ENCODE measurements around the gene KDM2B.
A peak's percentile ranks its signal among the peaks of the same experiment; 100 is the strongest.

The KDM2B gene

DNA sequence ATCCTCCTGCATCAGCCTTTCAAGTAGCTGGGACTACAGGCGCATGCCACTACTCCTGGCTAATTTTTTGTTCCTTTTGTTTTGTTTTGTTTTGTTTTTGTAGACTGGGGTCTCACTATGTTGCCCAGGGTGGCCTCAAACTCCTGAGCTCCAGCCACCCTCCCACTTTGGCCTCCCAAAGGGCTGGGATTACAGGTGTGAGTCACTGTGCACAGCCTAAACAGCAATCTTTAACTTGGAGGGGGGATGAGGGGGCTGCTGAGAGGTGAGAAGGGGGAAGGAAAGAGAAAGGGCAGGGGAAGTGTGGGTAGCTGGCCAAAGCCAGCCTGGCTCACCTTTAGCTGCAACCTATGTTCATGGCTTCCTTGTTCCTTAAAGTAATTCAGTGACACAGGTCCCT is 77.4 kb downstream of the KDM2B start:
- H3K9me2 ChIP-seq (ENCODE audit: low read depth, low read length) = no peaks in the 10 kb centered on the region
- H3K27ac ChIP-seq (ENCODE audit: low read depth, low read length, poor library complexity, severe bottlenecking) = no peak overlapping the region
- no peaks in the 10 kb centered on the region for H3K27me3 ChIP-seq (ENCODE audit: insufficient read depth, low read length)
- no peak overlapping the region for H3K4me3 ChIP-seq (ENCODE audit: low read depth, low read length, poor library complexity, severe bottlenecking)
- TF ChIP-seq, protein P1, sequence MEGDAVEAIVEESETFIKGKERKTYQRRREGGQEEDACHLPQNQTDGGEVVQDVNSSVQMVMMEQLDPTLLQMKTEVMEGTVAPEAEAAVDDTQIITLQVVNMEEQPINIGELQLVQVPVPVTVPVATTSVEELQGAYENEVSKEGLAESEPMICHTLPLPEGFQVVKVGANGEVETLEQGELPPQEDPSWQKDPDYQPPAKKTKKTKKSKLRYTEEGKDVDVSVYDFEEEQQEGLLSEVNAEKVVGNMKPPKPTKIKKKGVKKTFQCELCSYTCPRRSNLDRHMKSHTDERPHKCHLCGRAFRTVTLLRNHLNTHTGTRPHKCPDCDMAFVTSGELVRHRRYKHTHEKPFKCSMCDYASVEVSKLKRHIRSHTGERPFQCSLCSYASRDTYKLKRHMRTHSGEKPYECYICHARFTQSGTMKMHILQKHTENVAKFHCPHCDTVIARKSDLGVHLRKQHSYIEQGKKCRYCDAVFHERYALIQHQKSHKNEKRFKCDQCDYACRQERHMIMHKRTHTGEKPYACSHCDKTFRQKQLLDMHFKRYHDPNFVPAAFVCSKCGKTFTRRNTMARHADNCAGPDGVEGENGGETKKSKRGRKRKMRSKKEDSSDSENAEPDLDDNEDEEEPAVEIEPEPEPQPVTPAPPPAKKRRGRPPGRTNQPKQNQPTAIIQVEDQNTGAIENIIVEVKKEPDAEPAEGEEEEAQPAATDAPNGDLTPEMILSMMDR (IDR thresholded peaks at IDR 0.05; ENCODE audit: low read length) = no peak
- no peak for TF ChIP-seq EZH2 (IDR thresholded peaks at IDR 0.05; ENCODE audit: borderline replicate concordance, low read length)
- H3K4me1 ChIP-seq (ENCODE audit: insufficient read depth, low read length, severe bottlenecking) = peaks cover 13% of the 10 kb centered on the region
- no peaks in the 10 kb centered on the region for H3K9me3 ChIP-seq (ENCODE audit: low read length)
- no peak overlapping the region for H2AFZ ChIP-seq (ENCODE audit: low read length)
- peaks cover 2% of the 10 kb centered on the region; the same call in 1 of the 2 replicates for H3K36me3 ChIP-seq (ENCODE audit: insufficient read depth, low read length)
- H3K79me2 ChIP-seq (ENCODE audit: insufficient read depth, low read length) = no peaks in the 10 kb centered on the region
- H3K4me2 ChIP-seq (ENCODE audit: low read length) = no peak overlapping the region
- H4K20me1 ChIP-seq (ENCODE audit: insufficient read depth, low read length) = no peaks in the 10 kb centered on the region
- H3F3A ChIP-seq (ENCODE audit: insufficient read depth, low read length) = no peaks in the 10 kb centered on the region
- H3K9ac ChIP-seq (ENCODE audit: low read length) = no peak overlapping the region

- Histone ChIP-seq H4K20me1 (ENCODE audit: insufficient read depth, low read length) (no peaks in the 10 kb centered on the region), H3K4me3 (ENCODE audit: low read depth, low read length, poor library complexity, severe bottlenecking) (no peak overlapping the region), H2AFZ (ENCODE audit: low read length) (no peak overlapping the region), H3K79me2 (ENCODE audit: insufficient read depth, low read length) (no peaks in the 10 kb centered on the region), H3K27me3 (ENCODE audit: insufficient read depth, low read length) (no peaks in the 10 kb centered on the region), H3K36me3 (ENCODE audit: insufficient read depth, low read length) (no peaks in the 10 kb centered on the region), H3K9ac (ENCODE audit: low read length) (no peak overlapping the region), H3K27ac (ENCODE audit: low read depth, low read length, poor library complexity, severe bottlenecking) (no peak overlapping the region), H3F3A (ENCODE audit: insufficient read depth, low read length) (no peaks in the 10 kb centered on the region), H3K4me2 (ENCODE audit: low read length) (no peak overlapping the region), H3K9me3 (ENCODE audit: low read length) (no peaks in the 10 kb centered on the region), H3K9me2 (ENCODE audit: low read depth, low read length) (no peaks in the 10 kb centered on the region), H3K4me1 (ENCODE audit: insufficient read depth, low read length, severe bottlenecking) (peaks cover 10% of the 10 kb centered on the region)
- TF ChIP-seq, protein P1 (IDR thresholded peaks at IDR 0.05; ENCODE audit: low read length) = no peak
- TF ChIP-seq EZH2 (IDR thresholded peaks at IDR 0.05; ENCODE audit: borderline replicate concordance, low read length) = no peak
These were observed 78.9 kb downstream of the KDM2B start for GRCh38 chr12:121501946-121502345.

DNA sequence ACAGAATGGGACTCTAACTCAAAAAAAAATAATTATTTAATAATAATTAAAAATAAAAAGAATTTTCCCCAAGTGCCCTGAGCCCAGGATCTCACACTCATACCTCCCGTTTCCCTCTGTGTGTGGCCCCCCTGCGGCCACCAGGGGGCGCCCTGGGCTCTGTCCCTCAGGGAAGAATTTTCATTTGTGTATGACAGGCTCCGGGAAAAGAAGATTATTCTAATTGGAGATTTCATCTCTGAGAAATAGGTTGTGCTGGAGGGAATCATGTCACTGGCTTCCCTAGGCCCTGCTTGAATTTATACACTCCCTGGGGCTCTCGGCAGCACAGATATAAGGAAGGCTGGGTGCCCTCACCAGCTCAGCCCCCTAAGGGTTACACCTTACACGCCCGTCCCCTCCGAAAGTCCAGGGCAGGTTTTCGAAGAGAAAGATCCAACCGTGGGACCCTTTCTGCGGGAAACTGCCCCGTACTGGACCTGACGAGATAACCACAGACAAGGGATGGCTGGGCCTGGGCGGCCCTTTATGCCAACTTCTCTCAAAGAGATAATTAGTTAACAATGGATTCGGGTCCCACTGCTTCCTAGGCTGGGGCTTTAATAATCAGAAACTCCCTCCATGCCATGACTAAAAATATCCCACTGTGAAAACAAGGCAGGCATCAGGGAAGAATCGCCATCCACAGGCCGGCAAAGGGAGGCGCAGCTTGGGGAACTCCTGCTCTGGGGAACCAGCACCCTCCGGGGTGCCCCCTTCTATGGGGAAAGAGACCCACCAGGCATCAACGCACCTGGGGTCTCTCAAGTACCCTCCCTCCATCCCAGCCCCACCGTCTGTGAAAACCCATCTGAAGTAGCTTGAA is 80.7 kb downstream of the KDM2B start:
- Histone ChIP-seq H3K4me2 (ENCODE audit: low read length) (peak overlapping the region; percentile 60), H3K4me1 (ENCODE audit: insufficient read depth, low read length, severe bottlenecking) (peaks cover 12% of the 10 kb centered on the region), H3K9me2 (ENCODE audit: low read depth, low read length) (no peaks in the 10 kb centered on the region), H3F3A (ENCODE audit: insufficient read depth, low read length) (no peaks in the 10 kb centered on the region), H3K9me3 (ENCODE audit: low read length) (no peaks in the 10 kb centered on the region), H3K27ac (ENCODE audit: low read depth, low read length, poor library complexity, severe bottlenecking) (no peak overlapping the region), H3K36me3 (ENCODE audit: insufficient read depth, low read length) (no peaks in the 10 kb centered on the region), H3K4me3 (ENCODE audit: low read depth, low read length, poor library complexity, severe bottlenecking) (peak overlapping the region; percentile 39), H4K20me1 (ENCODE audit: insufficient read depth, low read length) (no peaks in the 10 kb centered on the region), H3K9ac (ENCODE audit: low read length) (peak overlapping the region; percentile 34; the same call in 1 of the 2 replicates), H2AFZ (ENCODE audit: low read length) (no peak overlapping the region), H3K27me3 (ENCODE audit: insufficient read depth, low read length) (no peaks in the 10 kb centered on the region), H3K79me2 (ENCODE audit: insufficient read depth, low read length) (no peaks in the 10 kb centered on the region)
- TF ChIP-seq, protein P1 (IDR thresholded peaks at IDR 0.05; ENCODE audit: low read length) = peak; percentile 95
- no peak for TF ChIP-seq EZH2 (IDR thresholded peaks at IDR 0.05; ENCODE audit: borderline replicate concordance, low read length)
